Activated CD4-positive, alpha-beta memory T cell treated with anti-CD3 and anti-CD28 coated beads, Interleukin-2, amount 10 ng/mL, durations not matched to agents 7 days and 5 days (primary cell): ENCODE results near the gene LGI2. TPM values are rescaled to one million over a fixed set of nuclear protein-coding genes. Genes with fewer than 3 reads are reported as not detected.
"Not testable (repeated sequence)": the region's sequence is repeated elsewhere in the genome, so short reads cannot be mapped to it uniquely, and the experiment has no call there.

Source experiments
- CTCF ChIA-PET: fragments of 350-600 bp; sonication (Branson Sonifier 250); formaldehyde crosslinking; loops from one replicate; lab custom pipeline; 2021; ENCODE audit warnings: antibody characterized with exemption, inconsistent platforms; lab: Charles Lee
- POLR2A ChIA-PET: fragments of 350-600 bp; sonication (Branson Sonifier 250); formaldehyde crosslinking; loops from one replicate; lab custom pipeline; 2021; ENCODE audit warnings: antibody characterized with exemption; lab: Charles Lee
- DNase-seq: peaks from one replicate; pipeline ENCODE4 v3.0.0-alpha.2; 2020
- H3K27ac Mint-ChIP-seq: one replicate; pipeline ENCODE4 v1.8.0; 2021; ENCODE audit warnings: mild to moderate bottlenecking, mixed read lengths
- H3K27me3 Mint-ChIP-seq: one replicate; pipeline ENCODE4 v1.8.0; 2021; ENCODE audit warnings: mixed read lengths
- H3K36me3 Mint-ChIP-seq: one replicate; pipeline ENCODE4 v1.8.0; 2021; ENCODE audit warnings: low read depth, mixed read lengths
- H3K4me1 Mint-ChIP-seq: one replicate; pipeline ENCODE4 v1.8.0; 2021; ENCODE audit warnings: mixed read lengths
- H3K4me3 Mint-ChIP-seq: one replicate; pipeline ENCODE4 v1.8.0; 2021; ENCODE audit warnings: mild to moderate bottlenecking, mixed read lengths
- H3K9me3 Mint-ChIP-seq: one replicate; pipeline ENCODE4 v1.8.0; 2021; ENCODE audit warnings: mixed read lengths
- total RNA-seq, 2 experiments: library from RNA; stranded (reverse); gene quantifications; one replicate each; pipeline ENCODE4 v1.2.3, GENCODE V29; 2021

The LGI2 gene
- total RNA-seq, 2 experiments from 2014 or later, result not detected

DNA sequence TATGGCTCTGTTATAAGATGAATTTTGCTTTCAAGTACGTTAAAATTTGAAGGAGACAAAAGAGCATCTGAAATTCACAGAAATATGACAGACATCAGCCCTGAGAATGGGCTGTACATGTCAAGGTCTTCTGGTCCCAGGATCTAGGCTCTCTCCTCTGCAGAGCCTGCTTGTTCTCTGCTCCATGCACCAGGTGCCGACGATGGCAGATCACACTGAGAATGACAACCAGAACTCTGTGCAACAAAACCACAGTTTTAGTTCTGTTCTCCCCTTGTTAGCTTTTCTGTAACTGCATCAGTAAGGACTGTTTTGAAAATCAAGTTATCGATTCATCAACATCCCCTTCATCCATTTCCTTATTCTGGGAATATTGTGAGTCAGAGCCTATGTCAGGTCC is 30.9 kb upstream of the LGI2 start:
- Mint-ChIP-seq H3K36me3 (no peaks in the 10 kb centered on the region), H3K27me3 (peaks cover 2% of the 10 kb centered on the region), H3K4me3 (no peak overlapping the region), H3K4me1 (no peaks in the 10 kb centered on the region), H3K9me3 (no peaks in the 10 kb centered on the region), H3K27ac (no peak overlapping the region)
- ChIA-PET CTCF (no interaction called here), POLR2A (no interaction called here)
- DNase-seq, result no peak

DNA sequence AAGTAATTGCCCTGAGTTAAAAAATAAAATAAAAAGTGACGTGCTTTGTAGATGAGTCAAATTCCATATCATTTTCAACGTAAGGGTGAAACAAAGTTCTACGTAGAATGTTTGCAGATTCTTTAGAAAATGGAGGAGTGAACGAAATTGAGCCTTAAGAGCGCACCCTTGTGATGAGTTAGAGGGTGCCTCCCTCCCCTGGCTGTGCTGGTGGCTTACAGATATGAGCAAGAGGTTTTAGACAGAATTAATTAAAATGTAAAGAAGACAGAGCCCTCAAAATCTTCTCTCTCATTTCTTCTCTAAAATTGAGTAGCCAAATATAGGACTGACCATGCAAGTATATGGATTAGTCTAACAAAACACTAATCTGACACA is 30.2 kb upstream of the LGI2 start:
- no peak for DNase-seq
- Mint-ChIP-seq H3K9me3 (no peaks in the 10 kb centered on the region), H3K4me1 (no peaks in the 10 kb centered on the region), H3K27ac (no peak overlapping the region), H3K4me3 (no peak overlapping the region), H3K27me3 (peaks cover 2% of the 10 kb centered on the region), H3K36me3 (no peaks in the 10 kb centered on the region)
- POLR2A ChIA-PET, result no interaction called here
- CTCF ChIA-PET, result no interaction called here

DNA sequence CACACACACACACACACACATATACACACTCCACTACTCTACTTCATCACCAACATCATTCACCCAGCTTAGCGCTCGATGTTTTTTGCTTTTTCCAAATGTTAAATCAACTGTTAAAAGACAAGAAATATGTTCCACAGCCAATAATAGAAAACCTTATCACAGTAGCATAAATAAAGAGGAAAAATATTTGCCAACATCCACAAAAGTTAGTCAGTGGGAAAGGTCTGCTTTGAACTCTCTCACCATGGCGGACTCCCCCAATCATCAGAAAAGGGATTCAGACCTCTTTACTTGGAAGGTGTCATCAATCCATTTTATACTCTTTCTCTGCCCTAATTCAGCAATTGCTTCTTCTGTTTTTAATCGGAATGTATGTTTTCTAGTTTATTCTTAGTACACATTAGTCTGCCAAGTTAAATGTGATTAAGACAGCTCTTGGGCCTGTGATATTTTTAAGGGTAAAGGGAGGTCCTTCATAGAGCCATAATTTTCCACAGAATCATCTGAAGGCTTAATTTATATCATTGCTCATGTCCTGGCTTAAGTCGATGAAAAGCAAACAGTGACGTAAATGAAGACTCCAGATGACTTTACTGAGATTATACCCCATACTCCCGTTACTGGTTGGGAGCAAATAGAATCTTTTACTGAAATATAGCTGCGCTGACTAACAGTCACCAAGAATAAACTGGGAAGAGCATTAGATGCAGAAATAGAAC is 29.7 kb upstream of the LGI2 start:
- no peak overlapping the region for H3K27ac Mint-ChIP-seq
- no peaks in the 10 kb centered on the region for H3K9me3 Mint-ChIP-seq
- no peak overlapping the region for H3K4me3 Mint-ChIP-seq
- no peaks in the 10 kb centered on the region for H3K4me1 Mint-ChIP-seq
- no peaks in the 10 kb centered on the region for H3K36me3 Mint-ChIP-seq
- DNase-seq, result no peak
- peaks cover 2% of the 10 kb centered on the region for H3K27me3 Mint-ChIP-seq
- CTCF ChIA-PET, result no interaction called here
- POLR2A ChIA-PET, result no interaction called here

DNA sequence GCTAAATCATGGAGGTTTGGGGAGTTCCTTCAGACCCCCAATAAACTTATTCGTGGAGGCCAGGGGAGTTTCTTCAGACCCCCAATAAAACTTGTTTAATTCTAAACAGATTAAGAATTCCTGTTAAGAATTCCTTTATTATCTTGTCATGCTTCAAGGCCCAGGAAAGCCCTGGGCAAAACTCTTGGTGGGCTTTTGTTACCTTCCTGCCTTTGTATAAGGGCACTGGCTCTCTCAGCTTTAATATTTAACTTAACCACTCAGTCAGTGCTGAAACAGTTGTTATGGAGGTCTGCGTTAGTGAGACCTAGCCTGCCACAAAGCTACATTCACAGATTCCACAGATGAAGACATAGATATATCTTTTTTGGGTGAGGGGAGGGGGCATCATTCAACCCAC is 29.0 kb upstream of the LGI2 start:
- no peak overlapping the region for H3K4me3 Mint-ChIP-seq
- H3K9me3 Mint-ChIP-seq, result no peaks in the 10 kb centered on the region
- no peak overlapping the region for H3K27ac Mint-ChIP-seq
- H3K4me1 Mint-ChIP-seq, result no peaks in the 10 kb centered on the region
- no peaks in the 10 kb centered on the region for H3K36me3 Mint-ChIP-seq
- ChIA-PET POLR2A (no interaction called here), CTCF (no interaction called here)
- DNase-seq, result no peak
- peaks cover 2% of the 10 kb centered on the region for H3K27me3 Mint-ChIP-seq

DNA sequence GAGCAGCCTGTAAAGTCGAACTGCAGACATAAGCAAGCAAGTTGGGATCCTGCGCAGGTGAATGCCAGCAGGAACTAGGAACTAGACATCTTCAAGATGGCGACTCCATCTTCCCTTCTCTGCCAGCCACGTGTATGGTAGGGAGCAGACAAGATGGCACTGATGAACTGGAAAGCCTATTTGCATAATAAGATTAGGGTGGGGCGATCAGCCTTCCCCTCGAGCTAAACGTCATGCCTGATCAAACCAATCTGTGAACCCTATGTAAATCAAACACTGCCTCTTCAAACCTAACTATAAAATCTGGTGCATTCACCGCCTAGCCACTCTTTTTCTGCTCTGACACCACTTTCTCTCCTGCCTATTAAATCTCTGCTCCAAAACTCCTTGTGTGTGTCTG is 28.1 kb upstream of the LGI2 start:
- Mint-ChIP-seq H3K27me3 (peaks cover 2% of the 10 kb centered on the region), H3K4me1 (no peaks in the 10 kb centered on the region), H3K27ac (no peak overlapping the region), H3K36me3 (no peaks in the 10 kb centered on the region), H3K9me3 (no peaks in the 10 kb centered on the region), H3K4me3 (no peak overlapping the region)
- DNase-seq, result no peak
- ChIA-PET CTCF (no interaction called here), POLR2A (no interaction called here)

DNA sequence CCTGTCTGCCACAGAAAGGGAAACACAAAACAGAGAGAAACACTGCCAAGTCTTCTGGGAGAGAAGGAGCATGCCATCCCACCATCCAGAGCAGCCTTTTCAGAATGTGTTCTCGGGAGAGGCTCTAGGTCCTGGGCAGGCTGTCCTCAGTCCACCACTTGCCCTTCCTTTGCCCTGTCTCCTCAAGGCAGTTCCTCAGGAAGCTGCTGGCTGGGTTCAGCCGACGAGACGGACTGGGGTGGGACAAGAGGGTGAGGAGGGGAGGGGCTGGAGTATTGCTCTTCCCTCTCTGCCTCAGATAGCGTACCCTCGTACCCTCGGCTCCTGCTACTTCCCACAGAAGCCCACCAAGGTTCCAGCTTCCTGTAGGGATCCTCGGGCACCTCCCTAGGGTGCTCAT is 26.6 kb upstream of the LGI2 start:
- ChIA-PET POLR2A (no interaction called here), CTCF (no interaction called here)
- Mint-ChIP-seq H3K27ac (no peak overlapping the region), H3K4me3 (no peak overlapping the region), H3K36me3 (no peaks in the 10 kb centered on the region), H3K9me3 (no peaks in the 10 kb centered on the region), H3K27me3 (no peaks in the 10 kb centered on the region), H3K4me1 (no peaks in the 10 kb centered on the region)
- DNase-seq, result no peak

DNA sequence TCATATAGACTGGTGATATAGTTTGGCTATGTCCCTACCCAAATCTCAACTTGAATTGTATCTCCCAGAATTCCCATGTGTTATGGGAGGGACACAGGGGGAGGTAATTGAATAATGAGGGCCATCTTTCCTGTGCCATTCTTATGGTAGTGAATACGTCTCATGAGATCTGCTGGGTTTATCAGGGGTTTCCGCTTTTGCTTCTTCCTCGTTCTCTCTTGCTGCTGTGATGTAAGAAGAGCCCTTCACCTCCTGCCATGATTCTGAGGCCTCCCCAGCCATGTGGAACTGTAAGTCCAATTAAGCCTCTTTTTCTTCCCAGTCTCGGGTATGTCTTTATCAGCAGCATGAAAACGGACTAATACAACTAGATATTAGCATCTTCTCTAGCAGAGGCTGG is 21.3 kb upstream of the LGI2 start:
- H3K9me3 Mint-ChIP-seq, POLR2A ChIA-PET, H3K27me3 Mint-ChIP-seq, H3K27ac Mint-ChIP-seq, H3K4me1 Mint-ChIP-seq, CTCF ChIA-PET, DNase-seq, H3K36me3 Mint-ChIP-seq, H3K4me3 Mint-ChIP-seq: not testable (repeated sequence)

DNA sequence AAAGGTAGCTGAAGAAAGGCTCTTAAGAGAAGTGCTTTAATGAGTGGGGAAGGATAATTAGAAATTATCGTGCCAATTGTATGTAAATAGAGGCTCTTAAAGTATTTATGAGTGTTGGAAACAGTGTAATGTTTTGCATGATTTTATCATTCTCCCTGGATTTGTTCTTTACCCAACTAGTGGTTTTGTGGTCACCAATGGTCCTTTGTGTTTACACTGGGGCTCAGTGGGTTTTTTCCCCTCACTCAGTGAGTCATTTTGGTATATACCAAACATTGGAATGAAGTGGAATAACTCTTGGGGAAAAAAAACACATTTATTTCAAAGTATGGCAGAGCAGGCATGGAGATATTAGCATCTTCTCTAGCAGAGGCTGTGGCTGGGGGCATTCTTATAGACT is 20.8 kb upstream of the LGI2 start:
- Mint-ChIP-seq H3K9me3 (no peaks in the 10 kb centered on the region), H3K27ac (no peak overlapping the region), H3K27me3 (peaks cover 2% of the 10 kb centered on the region)

DNA sequence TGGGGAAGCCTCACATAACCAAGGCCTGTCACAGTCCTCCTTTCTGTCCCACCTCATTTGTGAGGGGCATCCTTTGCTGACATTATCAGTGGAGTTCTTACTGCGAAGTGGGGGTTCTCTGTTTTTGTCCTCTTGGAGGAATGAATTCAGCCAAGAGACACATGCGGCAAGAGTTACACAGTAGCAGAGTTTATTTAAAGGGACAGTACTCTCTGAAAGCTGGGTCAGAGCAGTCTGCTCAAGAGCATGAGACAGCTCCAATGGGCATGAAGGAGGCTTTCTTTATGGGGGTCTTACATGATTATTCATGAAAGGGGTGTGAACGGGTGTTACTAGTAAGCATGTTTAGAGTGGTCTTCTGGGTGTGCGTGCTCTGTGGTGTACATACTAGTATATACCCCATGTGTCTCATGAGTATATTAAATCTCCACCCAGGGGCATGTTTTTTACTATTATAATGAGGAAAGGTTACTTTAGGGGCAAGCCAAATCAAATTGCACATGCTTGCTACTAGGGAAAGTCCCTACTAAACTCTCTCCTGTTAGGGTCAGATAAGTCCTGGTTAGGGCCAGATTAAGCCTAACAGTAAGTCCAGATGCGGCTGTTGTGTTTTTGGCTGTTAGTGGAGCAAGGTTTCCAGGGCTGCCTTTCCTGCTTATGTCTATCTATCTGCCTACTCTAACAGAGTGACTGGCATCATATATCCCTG is 19.8 kb upstream of the LGI2 start:
- H3K4me1 Mint-ChIP-seq, result no peaks in the 10 kb centered on the region
- peaks cover 2% of the 10 kb centered on the region for H3K27me3 Mint-ChIP-seq
- no peak for DNase-seq
- H3K9me3 Mint-ChIP-seq, result no peaks in the 10 kb centered on the region
- H3K27ac Mint-ChIP-seq, result no peak overlapping the region
- ChIA-PET CTCF (no interaction called here), POLR2A (no interaction called here)
- no peak overlapping the region for H3K4me3 Mint-ChIP-seq
- H3K36me3 Mint-ChIP-seq, result no peaks in the 10 kb centered on the region

More for the DNA sequence above, 20.8 kb upstream of the LGI2 start:
- no peak for DNase-seq
- no peaks in the 10 kb centered on the region for H3K36me3 Mint-ChIP-seq
- no peak overlapping the region for H3K4me3 Mint-ChIP-seq
- ChIA-PET CTCF (no interaction called here), POLR2A (no interaction called here)
- H3K4me1 Mint-ChIP-seq, result no peaks in the 10 kb centered on the region

DNA sequence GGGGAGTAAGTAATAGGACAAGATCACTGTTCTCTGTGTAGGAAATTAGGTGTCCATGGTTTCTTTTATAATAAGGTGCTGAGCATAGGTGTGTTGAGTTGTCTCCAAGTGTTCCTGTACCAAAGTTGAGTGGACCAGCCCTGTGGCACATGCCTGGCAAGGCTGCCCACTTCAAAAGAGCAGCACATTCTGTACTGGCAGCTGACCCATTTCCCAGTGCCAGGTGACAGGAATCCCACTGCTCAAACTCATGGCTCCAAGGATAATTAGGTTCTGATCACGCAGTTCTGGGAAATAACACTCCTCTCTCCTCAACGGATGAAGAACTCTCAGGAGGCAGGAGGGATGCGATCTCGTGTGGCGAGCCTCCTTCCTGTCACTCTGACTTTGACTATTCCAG is 12.8 kb upstream of the LGI2 start:
- H3K27ac Mint-ChIP-seq, result no peak overlapping the region
- peaks cover 9% of the 10 kb centered on the region for H3K27me3 Mint-ChIP-seq
- no peaks in the 10 kb centered on the region for H3K9me3 Mint-ChIP-seq
- DNase-seq, result no peak
- no peaks in the 10 kb centered on the region for H3K4me1 Mint-ChIP-seq
- no peaks in the 10 kb centered on the region for H3K36me3 Mint-ChIP-seq
- ChIA-PET CTCF (no interaction called here), POLR2A (no interaction called here)
- H3K4me3 Mint-ChIP-seq, result no peak overlapping the region

DNA sequence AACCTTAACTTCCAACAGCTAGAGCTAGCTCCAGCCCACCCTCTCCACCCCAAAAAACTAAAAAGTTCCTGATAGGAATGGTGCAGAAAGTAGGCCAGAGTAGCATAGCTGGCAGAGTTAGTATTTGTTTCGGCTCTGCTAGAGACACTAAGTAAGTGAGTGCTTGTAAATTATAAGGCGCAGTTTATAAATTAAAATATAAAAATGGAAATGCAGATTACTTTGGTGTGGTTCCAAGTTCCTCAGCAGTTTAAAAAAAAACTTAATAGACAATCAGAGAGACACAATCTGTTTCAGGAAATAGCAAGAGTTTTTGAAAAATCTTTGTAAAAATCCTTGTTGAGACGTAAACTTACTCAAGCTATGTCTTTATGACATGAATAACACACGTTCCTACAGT is 2.8 kb upstream of the LGI2 start:
- Mint-ChIP-seq H3K4me3 (no peak overlapping the region), H3K27me3 (peaks cover 55% of the 10 kb centered on the region), H3K9me3 (no peaks in the 10 kb centered on the region), H3K27ac (no peak overlapping the region), H3K4me1 (no peaks in the 10 kb centered on the region), H3K36me3 (no peaks in the 10 kb centered on the region)
- DNase-seq, result no peak
- CTCF ChIA-PET, result no interaction called here
- POLR2A ChIA-PET, result no interaction called here

DNA sequence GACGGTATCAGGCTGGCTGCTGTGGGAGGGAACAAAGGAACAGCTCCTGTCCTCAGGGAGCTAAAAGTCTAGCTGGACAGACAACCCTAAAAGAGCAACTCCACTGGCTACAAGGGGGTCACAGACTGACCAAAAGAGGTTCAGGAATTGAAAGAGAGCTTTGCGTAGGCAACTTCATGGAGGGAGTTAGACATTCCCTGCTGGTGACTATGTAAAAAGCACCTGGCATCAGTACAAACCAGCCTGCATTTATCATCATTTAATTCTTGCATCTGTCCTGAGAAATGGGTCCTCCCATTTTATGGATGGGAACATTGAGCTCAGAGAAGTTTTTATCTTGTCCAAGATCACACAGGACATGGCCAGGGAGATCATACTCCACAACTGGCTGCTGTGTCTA is 1.4 kb upstream of the LGI2 start:
- POLR2A ChIA-PET, result no interaction called here
- no peaks in the 10 kb centered on the region for H3K9me3 Mint-ChIP-seq
- no peaks in the 10 kb centered on the region for H3K36me3 Mint-ChIP-seq
- H3K27me3 Mint-ChIP-seq, result peaks cover 67% of the 10 kb centered on the region
- H3K27ac Mint-ChIP-seq, result no peak overlapping the region
- H3K4me1 Mint-ChIP-seq, result no peaks in the 10 kb centered on the region
- DNase-seq, result no peak
- CTCF ChIA-PET, result no interaction called here
- no peak overlapping the region for H3K4me3 Mint-ChIP-seq

DNA sequence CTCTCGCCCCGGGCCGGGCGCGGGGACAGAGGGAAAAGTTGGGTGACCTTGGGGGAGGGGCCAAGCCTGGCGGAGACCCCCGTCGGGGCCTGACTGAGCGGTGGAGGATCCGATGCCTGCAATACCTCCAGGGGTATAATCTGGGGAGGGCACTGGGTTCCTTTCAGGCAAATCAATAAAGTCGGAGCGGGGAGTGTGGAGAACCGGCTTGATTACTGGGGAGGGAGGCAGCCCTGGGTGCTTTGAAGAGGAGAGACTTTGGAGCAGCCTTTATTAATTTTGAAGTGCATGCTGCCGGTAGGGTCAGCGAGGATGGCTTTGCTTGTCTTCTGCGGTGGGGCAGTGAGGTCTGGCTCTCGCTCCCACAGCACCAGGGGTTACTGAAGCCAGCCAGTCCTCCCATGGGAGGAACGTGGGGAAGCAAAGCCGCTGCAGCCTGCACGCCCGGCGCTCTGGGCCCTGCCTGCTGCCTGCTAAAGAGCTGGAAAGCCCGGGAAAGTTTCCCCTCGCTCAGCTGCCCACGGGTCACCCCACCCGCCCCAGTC is 403 bp upstream of the LGI2 start:
- ChIA-PET CTCF (no interaction called here), POLR2A (no interaction called here)
- no peak overlapping the region for H3K27ac Mint-ChIP-seq
- no peaks in the 10 kb centered on the region for H3K4me1 Mint-ChIP-seq
- no peaks in the 10 kb centered on the region for H3K36me3 Mint-ChIP-seq
- H3K27me3 Mint-ChIP-seq, result peaks cover 73% of the 10 kb centered on the region
- H3K4me3 Mint-ChIP-seq, result no peak overlapping the region
- DNase-seq, result no peak
- H3K9me3 Mint-ChIP-seq, result no peaks in the 10 kb centered on the region
